ENCODE results near the gene MYOF. TPM values are rescaled to one million over a fixed set of nuclear protein-coding genes. Genes with fewer than 3 reads are reported as not detected.
"Not testable (repeated sequence)": the region's sequence is repeated elsewhere in the genome, so short reads cannot be mapped to it uniquely, and the experiment has no call there.

MYOF gene
- total RNA-seq, 1 donor from 2014 or later = 82.5 TPM

DNA sequence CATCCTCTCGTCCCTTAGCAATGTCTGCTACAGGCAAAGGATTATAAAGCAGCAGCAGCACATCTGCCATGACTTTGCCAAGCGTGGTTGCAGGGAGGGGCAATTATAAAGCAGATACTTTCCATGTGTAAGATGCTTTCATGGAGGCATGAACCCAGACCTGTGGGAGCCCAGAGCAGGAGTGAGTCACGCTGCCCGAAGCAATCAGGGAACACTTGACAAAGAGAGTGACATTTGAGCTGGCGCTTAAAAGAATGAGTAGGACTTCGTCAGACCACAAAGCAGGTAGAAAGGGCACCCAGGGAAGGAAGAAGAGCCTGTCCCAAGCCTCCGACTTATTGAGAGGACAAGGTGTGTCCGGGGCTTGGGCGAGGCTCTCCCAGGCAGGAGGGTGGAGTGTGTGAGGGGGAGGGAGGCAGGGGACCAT, 147.2 kb downstream of the MYOF start:
- DNase-seq (ENCODE audit: low spot score) = no peak
- intact Hi-C loops (cut with DNase I) = no loop called here

DNA sequence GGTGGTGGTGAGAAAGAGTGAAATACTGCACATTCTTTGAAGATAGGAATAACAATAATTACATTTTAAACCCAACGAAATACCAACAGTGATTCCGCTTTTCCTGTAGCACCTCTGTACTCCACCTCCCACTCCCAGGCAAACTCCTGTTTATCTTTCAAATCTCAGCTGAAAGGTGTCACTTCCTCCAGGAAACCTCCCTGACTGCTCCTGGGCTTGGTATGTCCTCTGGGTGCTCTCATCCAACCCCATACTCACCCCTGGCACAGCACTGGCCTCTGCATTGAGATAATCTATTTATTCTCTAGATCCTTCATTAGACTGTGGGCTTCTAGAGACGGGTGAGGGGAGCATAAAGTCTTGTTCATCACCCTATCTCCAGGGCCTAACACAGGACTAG, 148.0 kb downstream of the MYOF start:
- no peak for DNase-seq (ENCODE audit: low spot score)
- intact Hi-C loops (cut with DNase I) = no loop called here

- DNase-seq (ENCODE audit: low spot score) = no peak
- intact Hi-C loops (cut with DNase I) = no loop called here
Observed at GRCh38 chr10:93333278-93333978, 148.7 kb downstream of the MYOF start.

DNA sequence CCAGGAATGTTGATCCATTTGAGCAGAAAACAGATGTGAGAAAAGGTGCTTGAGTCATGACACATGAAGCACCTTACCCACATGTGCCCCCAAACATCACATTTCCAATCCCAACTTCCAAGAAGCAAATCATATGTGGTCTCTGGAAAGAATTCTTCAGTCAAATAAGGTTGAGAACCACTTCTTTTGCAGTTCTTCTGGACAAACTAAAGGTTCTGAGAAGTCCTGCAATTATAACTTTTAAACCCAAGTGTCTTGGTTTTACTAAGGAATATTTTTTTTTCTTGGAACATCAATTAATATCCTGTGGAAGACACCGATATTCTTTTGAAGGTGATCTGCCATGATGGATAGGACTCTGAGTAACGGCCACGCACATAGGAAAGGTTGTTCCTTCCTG, 151.3 kb downstream of the MYOF start:
- intact Hi-C loops (cut with DNase I) = no loop called here
- DNase-seq (ENCODE audit: low spot score) = no peak

DNA sequence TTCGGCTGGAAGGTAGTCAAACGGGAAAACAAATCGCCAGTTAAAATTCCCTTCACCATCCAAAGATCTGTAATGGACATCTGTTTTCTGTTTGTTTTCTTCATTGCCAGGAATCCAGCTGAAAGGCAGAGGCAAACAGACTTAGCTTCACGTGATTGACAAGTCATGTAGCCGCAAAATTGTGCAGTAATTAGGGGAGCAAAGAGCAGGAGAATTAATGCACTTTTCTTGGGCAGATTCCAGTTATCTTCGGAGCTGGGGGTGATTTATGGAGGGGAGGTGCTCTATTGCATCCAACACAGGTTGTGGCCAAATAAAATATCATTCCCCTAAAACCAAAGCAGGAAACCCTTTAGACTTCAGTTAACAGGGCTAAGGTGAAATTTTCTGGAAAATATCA, 162.2 kb downstream of the MYOF start:
- no peak for DNase-seq (ENCODE audit: low spot score)
- intact Hi-C loops (cut with DNase I) = no loop called here

GRCh38 chr10:93319096-93319495, 163.0 kb downstream of the MYOF start:
- DNase-seq (ENCODE audit: low spot score) = no peak
- intact Hi-C loops (cut with DNase I) = no loop called here

DNA sequence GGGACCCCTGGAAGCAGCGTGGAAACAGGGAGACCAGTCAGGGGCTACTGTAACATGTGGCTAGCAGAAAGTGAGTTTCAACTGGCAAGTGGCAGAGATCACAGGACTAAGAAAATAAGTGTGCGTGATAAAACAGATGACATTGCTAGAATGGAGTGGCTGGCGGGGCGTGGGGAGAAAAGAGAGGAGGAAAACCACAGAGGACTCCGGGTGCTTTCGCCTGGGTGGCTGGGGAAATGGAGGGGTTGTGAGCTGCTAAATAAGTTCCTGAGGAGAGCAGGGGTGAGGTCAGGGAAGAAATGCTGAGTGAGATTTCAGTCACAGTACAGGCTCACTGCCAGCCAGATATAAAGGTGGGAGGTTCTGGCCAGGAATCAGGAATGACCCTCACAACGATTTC, 166.9 kb downstream of the MYOF start:
- DNase-seq (ENCODE audit: low spot score) = no peak
- intact Hi-C loops (cut with DNase I) = no loop called here

DNA sequence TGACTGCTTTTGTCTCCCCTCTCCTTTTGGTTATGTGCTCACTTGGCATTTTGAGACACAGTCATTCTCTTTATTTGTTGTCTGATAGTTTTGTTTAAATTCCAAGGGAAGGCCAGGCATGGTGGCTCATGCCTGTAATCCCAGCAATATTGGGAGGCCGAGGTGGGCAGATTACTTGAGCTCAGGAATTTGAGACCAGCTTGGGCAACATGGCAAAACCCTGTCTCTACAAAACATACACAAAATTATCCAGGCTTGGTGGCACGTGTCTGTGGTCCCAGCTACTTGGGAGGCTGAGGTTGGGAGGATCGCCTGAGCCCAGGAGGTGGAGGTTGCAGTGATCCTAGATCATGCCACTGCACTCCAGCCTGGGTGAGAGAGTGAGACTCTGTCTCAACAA, 167.5 kb downstream of the MYOF start:
- intact Hi-C loops (cut with DNase I); DNase-seq (ENCODE audit: low spot score): not testable (repeated sequence)

- no peak for DNase-seq (ENCODE audit: low spot score)
- intact Hi-C loops (cut with DNase I) = no loop called here
Observed at GRCh38 chr10:93313798-93314197, 168.3 kb downstream of the MYOF start.

GRCh38 chr10:93309062-93309461, 173.1 kb downstream of the MYOF start:
- intact Hi-C loops (cut with DNase I) = no loop called here
- no peak for DNase-seq (ENCODE audit: low spot score)

DNA sequence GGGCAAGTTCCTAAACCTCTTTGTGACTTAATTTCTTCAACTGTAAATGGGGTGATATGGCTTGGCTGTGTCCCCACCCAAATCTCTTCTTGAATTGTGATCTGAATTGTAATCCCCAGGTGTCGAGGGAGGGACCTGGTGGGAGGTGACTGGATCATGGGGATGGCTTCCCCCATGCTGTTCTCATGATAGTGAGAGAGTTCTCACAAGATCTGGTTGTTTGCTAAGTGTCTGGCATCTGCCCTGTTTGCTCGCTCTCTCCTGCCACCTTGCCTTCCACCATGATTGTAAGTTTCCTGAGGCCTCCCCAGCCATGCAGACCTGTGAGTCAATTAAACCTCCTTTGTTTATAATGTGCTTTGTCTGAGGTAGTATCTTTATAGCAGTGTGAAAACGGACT, 177.0 kb downstream of the MYOF start:
- intact Hi-C loops (cut with DNase I) = no loop called here
- DNase-seq (ENCODE audit: low spot score) = no peak

GRCh38 chr10:93300981-93301380, 181.2 kb downstream of the MYOF start:
- no peak for DNase-seq (ENCODE audit: low spot score)
- intact Hi-C loops (cut with DNase I) = no loop called here

GRCh38 chr10:93300288-93300917, 181.7 kb downstream of the MYOF start:
- DNase-seq (ENCODE audit: low spot score) = no peak
- intact Hi-C loops (cut with DNase I) = no loop called here

GRCh38 chr10:93299606-93300287, 182.4 kb downstream of the MYOF start:
- no peak for DNase-seq (ENCODE audit: low spot score)
- intact Hi-C loops (cut with DNase I) = no loop called here

DNA sequence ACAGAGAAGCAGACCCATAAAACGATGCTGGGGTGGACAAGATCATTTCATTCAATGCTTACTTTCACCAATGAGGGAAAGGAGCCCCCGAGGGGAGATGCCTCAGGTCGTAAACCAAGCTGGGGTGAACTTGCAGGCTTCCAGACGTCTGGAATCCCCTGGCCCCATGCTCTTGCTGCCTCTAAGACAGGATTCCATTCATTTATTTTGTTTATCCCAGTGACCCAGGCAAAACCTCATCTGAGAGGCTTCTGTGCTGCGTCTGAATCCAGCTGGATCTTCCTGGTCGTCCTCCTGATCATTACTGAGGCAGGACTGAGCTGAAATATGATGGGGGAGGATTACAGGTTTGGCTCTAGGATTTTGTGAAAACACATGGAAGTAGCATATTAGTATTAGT, 182.9 kb downstream of the MYOF start:
- intact Hi-C loops (cut with DNase I) = no loop called here
- DNase-seq (ENCODE audit: low spot score) = no peak

DNA sequence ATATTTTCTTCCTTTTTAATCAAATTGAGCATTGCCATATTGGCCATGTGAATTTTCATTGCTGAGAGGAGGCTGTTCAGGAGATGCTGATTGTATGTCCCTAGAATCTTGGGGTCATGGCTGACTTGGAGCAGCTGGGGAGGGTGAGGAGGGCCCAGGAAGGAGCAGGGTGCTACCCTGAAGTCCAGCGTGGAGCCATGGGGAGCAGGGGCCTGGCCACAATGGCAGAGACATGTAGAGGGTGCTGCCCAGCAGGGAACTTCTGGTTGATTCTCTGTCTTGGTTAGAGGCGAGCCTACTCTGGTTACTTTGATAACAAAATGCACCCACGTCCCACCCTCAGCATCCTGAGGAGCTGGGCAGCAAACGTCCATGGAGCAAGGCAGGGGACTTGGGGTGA, 186.0 kb downstream of the MYOF start:
- DNase-seq (ENCODE audit: low spot score) = no peak
- intact Hi-C loops (cut with DNase I) = no loop called here

DNA sequence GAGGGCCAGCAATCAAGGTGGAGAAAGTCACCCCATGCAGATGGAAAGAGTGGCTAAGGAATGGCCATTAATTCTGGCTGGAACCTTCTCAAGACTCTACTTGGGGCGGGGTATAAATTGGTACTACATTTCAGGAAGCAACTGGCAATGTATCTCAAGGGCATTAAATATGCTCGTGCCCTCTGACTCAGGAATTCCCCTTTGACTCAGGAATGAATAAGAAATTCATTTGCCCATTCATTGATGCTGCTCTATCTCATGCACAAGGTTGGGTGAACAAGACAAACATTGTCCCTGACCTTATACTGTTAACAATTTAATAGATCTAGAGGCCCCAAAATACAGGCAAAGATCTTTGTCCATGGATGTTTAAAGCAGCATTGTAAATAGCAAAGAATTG, 188.1 kb downstream of the MYOF start:
- intact Hi-C loops (cut with DNase I) = loop anchor here (5.0 kb wide), 1 partner anchor 287 kb away; no protein-coding TSS in a partner anchor
- no peak for DNase-seq (ENCODE audit: low spot score)

GRCh38 chr10:93290661-93291354, 191.3 kb downstream of the MYOF start:
- DNase-seq (ENCODE audit: low spot score) = no peak
- intact Hi-C loops (cut with DNase I) = loop anchor here (5.0 kb wide), 1 partner anchor 284 kb away; no protein-coding TSS in a partner anchor

DNA sequence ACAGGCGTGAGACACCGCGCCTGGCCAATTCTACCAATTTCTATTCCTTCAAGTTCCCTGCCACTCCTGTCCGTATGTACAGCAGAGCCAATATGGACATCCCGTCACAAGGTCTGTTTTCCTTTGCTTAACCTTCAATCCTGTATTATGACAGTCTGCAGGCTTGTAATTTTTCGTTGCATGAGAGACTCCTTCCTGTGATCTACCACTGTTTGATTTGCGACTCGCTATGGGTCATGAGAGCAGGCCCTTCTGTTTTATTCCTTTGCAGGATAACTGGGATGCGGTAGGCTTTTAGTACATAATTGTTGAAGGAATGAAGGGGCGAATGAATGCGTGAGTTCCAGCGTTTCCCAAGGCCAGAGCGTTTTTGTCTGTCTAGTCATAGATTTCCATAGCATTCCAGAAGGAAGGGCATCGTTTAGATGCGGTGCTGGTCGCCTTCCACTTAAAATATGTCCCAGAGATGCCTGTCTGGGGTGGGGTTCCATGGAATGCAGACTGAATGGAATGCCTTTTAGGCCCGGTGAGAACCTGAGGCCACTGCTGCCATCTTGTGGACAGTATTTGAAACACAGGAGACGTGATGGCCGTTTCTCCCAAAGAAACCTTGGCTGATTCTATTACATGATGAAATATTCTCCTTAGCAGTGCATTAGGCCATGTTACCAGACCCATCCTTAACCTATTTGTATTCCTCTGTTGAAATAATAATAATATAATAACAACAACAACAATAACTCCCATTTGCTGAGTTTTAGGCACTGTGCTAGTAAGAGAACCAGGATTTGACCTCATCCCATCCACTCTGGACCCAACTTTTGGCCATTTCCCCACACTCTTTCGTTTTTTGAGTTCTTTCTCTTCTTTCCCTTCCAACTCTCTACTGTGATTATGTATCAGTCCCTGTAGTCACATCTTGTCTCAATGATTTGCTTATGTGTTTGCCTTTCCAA, 193.2 kb downstream of the MYOF start:
- DNase-seq (ENCODE audit: low spot score) = no peak
- intact Hi-C loops (cut with DNase I) = loop anchor here (2.0 to 10.0 kb wide), 3 partner anchors 174 to 404 kb away; no protein-coding TSS in a partner anchor
